ENCODE measurements around the gene MSRB3. TPM values are rescaled to one million over a fixed set of nuclear protein-coding genes. Genes with fewer than 3 reads are reported as not detected.

Gene MSRB3
- total RNA-seq, 1 donor, result 72.4 TPM

DNA sequence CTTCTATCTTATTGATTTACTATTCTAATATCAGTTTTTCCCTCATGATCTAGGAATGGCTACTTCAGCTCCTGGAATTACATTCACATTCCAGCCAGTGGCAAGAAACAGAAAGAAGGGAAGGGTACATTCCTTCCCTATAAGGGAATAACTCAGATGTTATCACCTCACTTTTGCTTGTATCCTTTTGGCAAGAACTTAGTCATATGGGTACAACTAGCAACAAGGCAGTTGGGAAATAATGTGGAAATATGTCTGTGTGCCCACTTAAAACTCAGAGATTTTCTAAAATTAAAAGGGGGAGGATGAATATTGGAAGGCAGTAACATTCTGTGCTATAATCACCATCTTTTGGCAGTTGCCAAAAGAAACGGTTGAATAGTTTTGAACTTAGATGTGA, 85.6 kb downstream of the MSRB3 start:
- H3K4me1 ChIP-seq (ENCODE audit: insufficient read depth, low read length), result peaks cover 15% of the 10 kb centered on the region
- H3K9me3 ChIP-seq (ENCODE audit: low read depth, low read length), result no peaks in the 10 kb centered on the region
- H4K20me1 ChIP-seq (ENCODE audit: insufficient read depth, low read length), result no peaks in the 10 kb centered on the region
- TF ChIP-seq, protein P1, sequence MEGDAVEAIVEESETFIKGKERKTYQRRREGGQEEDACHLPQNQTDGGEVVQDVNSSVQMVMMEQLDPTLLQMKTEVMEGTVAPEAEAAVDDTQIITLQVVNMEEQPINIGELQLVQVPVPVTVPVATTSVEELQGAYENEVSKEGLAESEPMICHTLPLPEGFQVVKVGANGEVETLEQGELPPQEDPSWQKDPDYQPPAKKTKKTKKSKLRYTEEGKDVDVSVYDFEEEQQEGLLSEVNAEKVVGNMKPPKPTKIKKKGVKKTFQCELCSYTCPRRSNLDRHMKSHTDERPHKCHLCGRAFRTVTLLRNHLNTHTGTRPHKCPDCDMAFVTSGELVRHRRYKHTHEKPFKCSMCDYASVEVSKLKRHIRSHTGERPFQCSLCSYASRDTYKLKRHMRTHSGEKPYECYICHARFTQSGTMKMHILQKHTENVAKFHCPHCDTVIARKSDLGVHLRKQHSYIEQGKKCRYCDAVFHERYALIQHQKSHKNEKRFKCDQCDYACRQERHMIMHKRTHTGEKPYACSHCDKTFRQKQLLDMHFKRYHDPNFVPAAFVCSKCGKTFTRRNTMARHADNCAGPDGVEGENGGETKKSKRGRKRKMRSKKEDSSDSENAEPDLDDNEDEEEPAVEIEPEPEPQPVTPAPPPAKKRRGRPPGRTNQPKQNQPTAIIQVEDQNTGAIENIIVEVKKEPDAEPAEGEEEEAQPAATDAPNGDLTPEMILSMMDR (IDR thresholded peaks at IDR 0.05; ENCODE audit: extremely low read depth, low read depth, low read length), result no peak
- H3K27me3 ChIP-seq (ENCODE audit: insufficient read depth, low read length), result no peaks in the 10 kb centered on the region
- H3K36me3 ChIP-seq (ENCODE audit: insufficient read depth, low read length), result peaks cover 8% of the 10 kb centered on the region
- no peak overlapping the region for H3K27ac ChIP-seq (ENCODE audit: low read depth, low read length)
- no peak overlapping the region for H2AFZ ChIP-seq (ENCODE audit: low read length)
- no peak overlapping the region for H3K4me2 ChIP-seq (ENCODE audit: insufficient read depth, low read length)
- no peak overlapping the region for H3K4me3 ChIP-seq (ENCODE audit: insufficient read depth, low read length)
- DNase-seq (ENCODE audit: insufficient read length, low spot score, missing footprints), result no peak
- H3K79me2 ChIP-seq (ENCODE audit: insufficient read depth, low read length), result no peaks in the 10 kb centered on the region

DNA sequence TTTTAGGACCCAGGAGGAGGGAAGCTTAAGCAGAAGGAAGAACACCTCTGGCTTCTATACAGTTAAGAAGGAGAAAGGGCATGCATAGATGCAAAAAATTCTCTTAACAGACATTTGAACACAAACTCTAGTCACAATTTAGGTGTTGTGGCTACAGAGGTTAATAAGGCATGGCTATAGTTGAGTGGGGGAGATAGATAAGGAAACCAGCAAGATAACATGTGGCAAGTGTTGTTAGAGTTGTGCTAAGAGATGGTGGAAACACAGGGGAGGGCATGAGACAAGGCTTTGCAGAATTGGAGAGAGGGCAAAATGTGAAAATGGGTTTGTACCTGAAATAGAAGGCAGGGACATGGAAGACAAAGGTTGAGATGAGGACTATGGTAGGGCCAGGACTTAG, 88.9 kb downstream of the MSRB3 start:
- Histone ChIP-seq H3K27ac (ENCODE audit: low read depth, low read length) (no peak overlapping the region), H2AFZ (ENCODE audit: low read length) (no peak overlapping the region), H3K9me3 (ENCODE audit: low read depth, low read length) (no peaks in the 10 kb centered on the region), H3K4me2 (ENCODE audit: insufficient read depth, low read length) (no peak overlapping the region), H3K4me1 (ENCODE audit: insufficient read depth, low read length) (peaks cover 12% of the 10 kb centered on the region), H4K20me1 (ENCODE audit: insufficient read depth, low read length) (no peaks in the 10 kb centered on the region), H3K36me3 (ENCODE audit: insufficient read depth, low read length) (peaks cover 8% of the 10 kb centered on the region), H3K27me3 (ENCODE audit: insufficient read depth, low read length) (no peaks in the 10 kb centered on the region), H3K79me2 (ENCODE audit: insufficient read depth, low read length) (no peaks in the 10 kb centered on the region), H3K4me3 (ENCODE audit: insufficient read depth, low read length) (no peak overlapping the region)
- TF ChIP-seq, protein P1 (IDR thresholded peaks at IDR 0.05; ENCODE audit: extremely low read depth, low read depth, low read length), result no peak
- DNase-seq (ENCODE audit: insufficient read length, low spot score, missing footprints), result no peak

DNA sequence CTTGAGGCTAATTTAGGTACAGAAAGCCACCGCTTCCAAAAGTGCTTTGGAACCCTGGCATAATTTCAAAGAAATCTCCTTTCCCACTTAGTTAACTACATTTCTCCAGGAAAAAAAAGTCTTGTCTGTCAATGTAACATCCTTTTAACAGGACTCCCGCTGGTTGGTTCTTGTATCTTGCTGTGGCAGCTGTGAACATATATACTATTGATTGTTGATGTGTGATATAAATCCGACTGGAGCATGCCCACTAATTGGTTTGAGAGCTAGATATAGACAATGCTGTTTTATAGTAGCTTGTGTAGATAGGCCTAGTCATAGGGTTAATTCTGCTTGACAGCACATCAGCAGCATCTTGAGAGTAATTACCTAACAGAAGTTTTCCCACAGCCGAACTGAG, 89.6 kb downstream of the MSRB3 start:
- Histone ChIP-seq H2AFZ (ENCODE audit: low read length) (no peak overlapping the region), H3K27ac (ENCODE audit: low read depth, low read length) (no peak overlapping the region), H3K9me3 (ENCODE audit: low read depth, low read length) (no peaks in the 10 kb centered on the region), H3K4me1 (ENCODE audit: insufficient read depth, low read length) (peaks cover 9% of the 10 kb centered on the region), H4K20me1 (ENCODE audit: insufficient read depth, low read length) (no peaks in the 10 kb centered on the region), H3K79me2 (ENCODE audit: insufficient read depth, low read length) (no peaks in the 10 kb centered on the region), H3K36me3 (ENCODE audit: insufficient read depth, low read length) (peaks cover 8% of the 10 kb centered on the region), H3K27me3 (ENCODE audit: insufficient read depth, low read length) (no peaks in the 10 kb centered on the region), H3K4me3 (ENCODE audit: insufficient read depth, low read length) (no peak overlapping the region), H3K4me2 (ENCODE audit: insufficient read depth, low read length) (no peak overlapping the region)
- TF ChIP-seq, protein P1 (IDR thresholded peaks at IDR 0.05; ENCODE audit: extremely low read depth, low read depth, low read length), result no peak
- DNase-seq (ENCODE audit: insufficient read length, low spot score, missing footprints), result no peak

DNA sequence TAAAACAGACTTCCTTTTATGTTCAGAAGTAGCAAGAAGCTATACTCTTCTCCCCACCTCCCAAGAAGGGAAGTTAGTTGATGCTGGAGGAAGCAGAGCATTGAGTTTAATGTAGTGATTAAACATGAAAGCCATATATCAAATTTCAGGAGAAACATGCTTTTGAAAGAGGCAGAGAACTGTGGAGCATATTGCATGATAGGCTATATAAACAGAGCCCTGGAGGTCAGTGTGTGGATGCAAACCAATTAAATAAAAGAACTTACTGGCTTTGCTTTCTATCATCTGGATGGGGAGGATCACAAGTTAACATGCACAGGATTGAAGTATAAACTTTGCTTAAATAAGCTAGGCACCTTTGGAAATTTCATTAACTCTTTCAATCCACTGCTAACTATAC, 94.1 kb downstream of the MSRB3 start:
- H3K4me2 ChIP-seq (ENCODE audit: insufficient read depth, low read length), result no peak overlapping the region
- H3K27me3 ChIP-seq (ENCODE audit: insufficient read depth, low read length), result no peaks in the 10 kb centered on the region
- no peak for DNase-seq (ENCODE audit: insufficient read length, low spot score, missing footprints)
- H3K79me2 ChIP-seq (ENCODE audit: insufficient read depth, low read length), result no peaks in the 10 kb centered on the region
- H4K20me1 ChIP-seq (ENCODE audit: insufficient read depth, low read length), result no peaks in the 10 kb centered on the region
- TF ChIP-seq, protein P1 (IDR thresholded peaks at IDR 0.05; ENCODE audit: extremely low read depth, low read depth, low read length), result no peak
- no peak overlapping the region for H3K4me3 ChIP-seq (ENCODE audit: insufficient read depth, low read length)
- peaks cover 8% of the 10 kb centered on the region for H3K36me3 ChIP-seq (ENCODE audit: insufficient read depth, low read length)
- no peak overlapping the region for H2AFZ ChIP-seq (ENCODE audit: low read length)
- H3K4me1 ChIP-seq (ENCODE audit: insufficient read depth, low read length), result no peaks in the 10 kb centered on the region
- no peaks in the 10 kb centered on the region for H3K9me3 ChIP-seq (ENCODE audit: low read depth, low read length)
- no peak overlapping the region for H3K27ac ChIP-seq (ENCODE audit: low read depth, low read length)
